A549 (cell line): ENCODE data around the gene ZNF789.

Source experiments
- CBX8 ChIP-seq: fragments of 200-600 bp; sonication (generic); IDR thresholded peaks from 2 replicates; pipeline ENCODE4 v1.6.1; 2016
- CHD2 ChIP-seq: fragments of 150-350 bp; IDR thresholded peaks from 2 replicates; pipeline ENCODE4 v1.6.1; 2014; ENCODE audit warnings: low read length; ENCODE audit not compliant: partially characterized antibody
- EHMT2 ChIP-seq: fragments of 200-600 bp; sonication (generic); IDR thresholded peaks from 2 replicates; pipeline ENCODE4 v1.6.1; 2016; ENCODE audit warnings: antibody characterized with exemption, low read depth, mild to moderate bottlenecking, moderate library complexity
- EP300 ChIP-seq, 2 experiments: fragments of >200 bp; sonication (Bioruptor Twin); formaldehyde crosslinking; IDR thresholded peaks; 2 replicates in 1 of 2; 3 replicates in 1 of 2; pipeline ENCODE4 v1.6.1; 2016 to 2017
- ESRRA ChIP-seq: fragments of 150-350 bp; IDR thresholded peaks from 2 replicates; pipeline ENCODE4 v1.6.1; 2014; ENCODE audit warnings: mild to moderate bottlenecking, low read length, borderline replicate concordance
- GATA3 ChIP-seq: IDR thresholded peaks from 2 replicates; pipeline ENCODE4 v1.6.1; 2012; ENCODE audit warnings: borderline replicate concordance
- JUN ChIP-seq, 2 experiments: fragments of >200 bp; sonication (Bioruptor Twin); formaldehyde crosslinking; IDR thresholded peaks; 2 replicates in 1 of 2; 3 replicates in 1 of 2; pipeline ENCODE4 v1.6.1; 2016 to 2017
- POLR2AphosphoS2 ChIP-seq: conservative IDR thresholded peaks from 2 replicates; pipeline ENCODE4 v1.6.1; 2012; ENCODE audit warnings: low read length, improper control_type of control experiment, inconsistent platforms
- RCOR1 ChIP-seq: fragments of 150-350 bp; IDR thresholded peaks from 2 replicates; pipeline ENCODE4 v1.6.1; 2014; ENCODE audit warnings: antibody characterized with exemption, low read length, low read depth
- RFX5 ChIP-seq: fragments of 450-650 bp; IDR thresholded peaks from 2 replicates; pipeline ENCODE4 v1.7.1; 2014; ENCODE audit warnings: antibody characterized with exemption, mild to moderate bottlenecking, moderate library complexity
- SMC3 ChIP-seq: fragments of >200 bp; sonication (Bioruptor Twin); formaldehyde crosslinking; IDR thresholded peaks from 3 replicates; pipeline ENCODE4 v1.6.1; 2018; ENCODE audit warnings: inconsistent platforms
- TF ChIP-seq, protein P1 (sequence below): fragments of >200 bp; sonication (Bioruptor Twin); formaldehyde crosslinking; IDR thresholded peaks from 3 replicates; pipeline ENCODE4 v1.5.1; 2016
- TF ChIP-seq, protein P2 (sequence below): IDR thresholded peaks from 2 replicates; pipeline ENCODE4 v1.6.1; 2012
- TF ChIP-seq, protein P3 (sequence below): fragments of 200-600 bp; sonication (generic); IDR thresholded peaks from 2 replicates; pipeline ENCODE4 v1.6.1; 2016; ENCODE audit warnings: antibody characterized with exemption, mild to moderate bottlenecking, moderate library complexity

DNA sequence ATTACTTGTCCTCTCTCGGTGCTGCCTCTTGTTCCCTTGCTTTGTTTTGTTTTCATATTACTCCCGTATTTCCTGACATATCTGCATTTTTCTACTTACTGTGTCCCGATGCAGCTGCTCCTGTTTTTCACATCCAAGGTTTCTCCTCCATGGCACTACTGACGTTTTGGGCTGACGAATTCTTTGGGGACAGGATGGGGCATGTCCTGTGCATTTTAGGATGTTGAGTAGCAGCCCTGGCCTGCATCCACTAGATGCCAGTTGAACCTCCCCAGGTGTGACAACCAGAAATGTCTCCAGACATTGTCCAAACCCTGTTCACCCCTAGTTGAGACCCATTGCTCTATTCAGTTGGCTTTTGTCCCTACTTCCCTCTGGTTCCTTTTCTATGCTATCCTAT, 12.4 kb downstream of the ZNF789 start:
- TF ChIP-seq, protein P1, sequence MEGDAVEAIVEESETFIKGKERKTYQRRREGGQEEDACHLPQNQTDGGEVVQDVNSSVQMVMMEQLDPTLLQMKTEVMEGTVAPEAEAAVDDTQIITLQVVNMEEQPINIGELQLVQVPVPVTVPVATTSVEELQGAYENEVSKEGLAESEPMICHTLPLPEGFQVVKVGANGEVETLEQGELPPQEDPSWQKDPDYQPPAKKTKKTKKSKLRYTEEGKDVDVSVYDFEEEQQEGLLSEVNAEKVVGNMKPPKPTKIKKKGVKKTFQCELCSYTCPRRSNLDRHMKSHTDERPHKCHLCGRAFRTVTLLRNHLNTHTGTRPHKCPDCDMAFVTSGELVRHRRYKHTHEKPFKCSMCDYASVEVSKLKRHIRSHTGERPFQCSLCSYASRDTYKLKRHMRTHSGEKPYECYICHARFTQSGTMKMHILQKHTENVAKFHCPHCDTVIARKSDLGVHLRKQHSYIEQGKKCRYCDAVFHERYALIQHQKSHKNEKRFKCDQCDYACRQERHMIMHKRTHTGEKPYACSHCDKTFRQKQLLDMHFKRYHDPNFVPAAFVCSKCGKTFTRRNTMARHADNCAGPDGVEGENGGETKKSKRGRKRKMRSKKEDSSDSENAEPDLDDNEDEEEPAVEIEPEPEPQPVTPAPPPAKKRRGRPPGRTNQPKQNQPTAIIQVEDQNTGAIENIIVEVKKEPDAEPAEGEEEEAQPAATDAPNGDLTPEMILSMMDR = no peak
- TF ChIP-seq GATA3 (no peak), SMC3 (no peak), EHMT2 (no peak), ESRRA (no peak), JUN (IDR thresholded peaks at IDR 0.05) (no peak), CBX8 (no peak), RCOR1 (no peak), CHD2 (no peak), POLR2AphosphoS2 (no peak), RFX5 (no peak), EP300 (IDR thresholded peaks at IDR 0.05) (no peak)
- TF ChIP-seq, protein P2, sequence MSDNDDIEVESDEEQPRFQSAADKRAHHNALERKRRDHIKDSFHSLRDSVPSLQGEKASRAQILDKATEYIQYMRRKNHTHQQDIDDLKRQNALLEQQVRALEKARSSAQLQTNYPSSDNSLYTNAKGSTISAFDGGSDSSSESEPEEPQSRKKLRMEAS = no peak
- TF ChIP-seq, protein P3, sequence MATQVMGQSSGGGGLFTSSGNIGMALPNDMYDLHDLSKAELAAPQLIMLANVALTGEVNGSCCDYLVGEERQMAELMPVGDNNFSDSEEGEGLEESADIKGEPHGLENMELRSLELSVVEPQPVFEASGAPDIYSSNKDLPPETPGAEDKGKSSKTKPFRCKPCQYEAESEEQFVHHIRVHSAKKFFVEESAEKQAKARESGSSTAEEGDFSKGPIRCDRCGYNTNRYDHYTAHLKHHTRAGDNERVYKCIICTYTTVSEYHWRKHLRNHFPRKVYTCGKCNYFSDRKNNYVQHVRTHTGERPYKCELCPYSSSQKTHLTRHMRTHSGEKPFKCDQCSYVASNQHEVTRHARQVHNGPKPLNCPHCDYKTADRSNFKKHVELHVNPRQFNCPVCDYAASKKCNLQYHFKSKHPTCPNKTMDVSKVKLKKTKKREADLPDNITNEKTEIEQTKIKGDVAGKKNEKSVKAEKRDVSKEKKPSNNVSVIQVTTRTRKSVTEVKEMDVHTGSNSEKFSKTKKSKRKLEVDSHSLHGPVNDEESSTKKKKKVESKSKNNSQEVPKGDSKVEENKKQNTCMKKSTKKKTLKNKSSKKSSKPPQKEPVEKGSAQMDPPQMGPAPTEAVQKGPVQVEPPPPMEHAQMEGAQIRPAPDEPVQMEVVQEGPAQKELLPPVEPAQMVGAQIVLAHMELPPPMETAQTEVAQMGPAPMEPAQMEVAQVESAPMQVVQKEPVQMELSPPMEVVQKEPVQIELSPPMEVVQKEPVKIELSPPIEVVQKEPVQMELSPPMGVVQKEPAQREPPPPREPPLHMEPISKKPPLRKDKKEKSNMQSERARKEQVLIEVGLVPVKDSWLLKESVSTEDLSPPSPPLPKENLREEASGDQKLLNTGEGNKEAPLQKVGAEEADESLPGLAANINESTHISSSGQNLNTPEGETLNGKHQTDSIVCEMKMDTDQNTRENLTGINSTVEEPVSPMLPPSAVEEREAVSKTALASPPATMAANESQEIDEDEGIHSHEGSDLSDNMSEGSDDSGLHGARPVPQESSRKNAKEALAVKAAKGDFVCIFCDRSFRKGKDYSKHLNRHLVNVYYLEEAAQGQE = no peak
